Measurements from ENCODE around the gene SLC27A5.
"Not testable (repeated sequence)": the region's sequence is repeated elsewhere in the genome, so short reads cannot be mapped to it uniquely, and the experiment has no call there.

The SLC27A5 gene

GRCh38 chr19:58470837-58471543, 40.8 kb downstream of the SLC27A5 start:
- not testable (repeated sequence) for H3K27me3 ChIP-seq (ENCODE audit: control insufficient read depth in 1 of 2, insufficient read depth in 1 of 2, low read length in 2 of 2); H2BK5ac ChIP-seq (ENCODE audit: low read depth, low read length, poor library complexity, severe bottlenecking); H3K14ac ChIP-seq (ENCODE audit: low read length in 2 of 2); H3K18ac ChIP-seq (ENCODE audit: low read depth in 1 of 2, low read length in 2 of 2); H2BK12ac ChIP-seq (ENCODE audit: low read length in 2 of 2); H3K4me3 ChIP-seq (ENCODE audit: insufficient read depth in 1 of 2, low read depth in 1 of 2, low read length in 2 of 2); DNase-seq; H2AK5ac ChIP-seq (ENCODE audit: low read length, severe bottlenecking); H3K9ac ChIP-seq (ENCODE audit: low read length); H4K8ac ChIP-seq (ENCODE audit: low read length); H2AFZ ChIP-seq (ENCODE audit: low read depth, low read length); H3K23ac ChIP-seq (ENCODE audit: low read length in 2 of 2); H2BK120ac ChIP-seq (ENCODE audit: low read depth, low read length); H4K91ac ChIP-seq (ENCODE audit: low read length); H3K9me3 ChIP-seq (ENCODE audit: control insufficient read depth, low read length); H3K4me2 ChIP-seq (ENCODE audit: low read length, poor library complexity, severe bottlenecking); H2BK15ac ChIP-seq (ENCODE audit: low read depth, poor library complexity, severe bottlenecking); H3K4ac ChIP-seq (ENCODE audit: low read depth in 1 of 2, low read length in 2 of 2); H3K27ac ChIP-seq (ENCODE audit: low read length, poor library complexity, severe bottlenecking)
- Histone ChIP-seq H3K4me1 (ENCODE audit: control insufficient read depth, insufficient read depth, low read depth, low read length) (peaks cover 35% of the 10 kb centered on the region), H3K36me3 (ENCODE audit: control insufficient read depth in 1 of 2, insufficient read depth in 2 of 2, low read depth in 1 of 2, low read length in 2 of 2) (peaks cover 40 to 46% of the 10 kb centered on the region in 2 experiments), H3K79me1 (replicated peaks; ENCODE audit: low read length, poor library complexity, severe bottlenecking) (peaks cover 38% of the 10 kb centered on the region)
- 98% methylated on average over 17 of the region's 53 CpGs for WGBS

DNA sequence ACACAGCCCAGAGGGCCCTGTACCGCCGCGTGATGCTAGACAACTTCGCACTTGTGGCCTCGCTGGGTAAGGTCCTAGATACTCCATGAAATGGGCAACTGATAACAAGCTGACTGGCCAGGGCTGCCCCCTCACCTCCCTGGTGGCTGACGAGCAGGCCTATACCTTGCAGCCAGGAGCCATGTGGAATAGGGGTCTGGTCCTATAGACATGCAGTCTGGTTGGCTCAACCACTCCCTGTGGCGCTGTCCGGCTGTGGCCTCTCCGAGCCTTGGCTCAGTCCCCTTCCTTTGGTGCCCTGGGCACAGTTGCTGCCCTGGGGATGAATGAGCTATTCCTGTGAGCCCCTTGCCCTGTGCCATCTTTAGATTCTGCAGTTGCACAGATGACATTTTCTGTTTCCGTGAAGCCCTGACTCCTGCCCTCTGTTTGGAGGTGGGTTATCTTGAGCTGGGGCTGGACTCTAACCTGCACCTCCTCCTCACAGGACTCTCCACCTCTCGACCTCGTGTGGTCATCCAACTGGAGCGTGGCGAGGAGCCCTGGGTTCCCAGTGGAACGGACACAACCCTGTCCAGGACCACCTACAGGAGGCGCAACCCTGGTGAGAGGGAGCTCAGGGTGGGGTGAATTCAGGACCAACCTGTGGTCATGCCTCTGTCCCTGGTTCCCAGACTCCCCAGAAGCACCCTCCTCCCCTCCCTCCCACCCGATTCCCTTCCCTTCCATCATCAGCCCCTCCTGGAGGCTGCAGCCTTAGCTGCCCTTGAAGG, 42.4 kb downstream of the SLC27A5 start:
- Histone ChIP-seq H3K4me2 (ENCODE audit: low read length, poor library complexity, severe bottlenecking) (no peak overlapping the region), H2BK5ac (ENCODE audit: low read depth, low read length, poor library complexity, severe bottlenecking) (no peak overlapping the region), H3K18ac (ENCODE audit: low read depth in 1 of 2, low read length in 2 of 2) (no peak overlapping the region), H3K4me3 (ENCODE audit: insufficient read depth in 1 of 2, low read depth in 1 of 2, low read length in 2 of 2) (no peak overlapping the region), H4K91ac (ENCODE audit: low read length) (no peak overlapping the region), H4K8ac (ENCODE audit: low read length) (no peak overlapping the region), H3K23ac (ENCODE audit: low read length in 2 of 2) (no peak overlapping the region), H3K9me3 (ENCODE audit: control insufficient read depth, low read length) (no peaks in the 10 kb centered on the region), H3K27me3 (ENCODE audit: control insufficient read depth in 1 of 2, insufficient read depth in 1 of 2, low read length in 2 of 2) (no peaks in the 10 kb centered on the region), H3K4ac (ENCODE audit: low read depth in 1 of 2, low read length in 2 of 2) (no peak overlapping the region), H2AFZ (ENCODE audit: low read depth, low read length) (no peak overlapping the region), H3K36me3 (ENCODE audit: control insufficient read depth in 1 of 2, insufficient read depth in 2 of 2, low read depth in 1 of 2, low read length in 2 of 2) (peaks cover 40 to 46% of the 10 kb centered on the region in 2 experiments), H2AK5ac (ENCODE audit: low read length, severe bottlenecking) (no peak overlapping the region), H2BK120ac (ENCODE audit: low read depth, low read length) (no peak overlapping the region), H3K9ac (ENCODE audit: low read length) (no peak overlapping the region), H3K27ac (ENCODE audit: low read length, poor library complexity, severe bottlenecking) (no peak overlapping the region), H3K4me1 (ENCODE audit: control insufficient read depth, insufficient read depth, low read depth, low read length) (peaks cover 26% of the 10 kb centered on the region), H2BK12ac (ENCODE audit: low read length in 2 of 2) (no peak overlapping the region), H2BK15ac (ENCODE audit: low read depth, poor library complexity, severe bottlenecking) (no peak overlapping the region), H3K79me1 (replicated peaks; ENCODE audit: low read length, poor library complexity, severe bottlenecking) (peaks cover 38% of the 10 kb centered on the region), H3K14ac (ENCODE audit: low read length in 2 of 2) (no peak overlapping the region)
- DNase-seq = no peak
- 99% methylated on average over 12 of the region's 17 CpGs for WGBS

GRCh38 chr19:58468216-58468839, 43.5 kb downstream of the SLC27A5 start:
- peaks cover 36 to 42% of the 10 kb centered on the region in 2 experiments for H3K36me3 ChIP-seq (ENCODE audit: control insufficient read depth in 1 of 2, insufficient read depth in 2 of 2, low read depth in 1 of 2, low read length in 2 of 2)
- H3K27ac ChIP-seq (ENCODE audit: low read length, poor library complexity, severe bottlenecking) = no peak overlapping the region
- H3K18ac ChIP-seq (ENCODE audit: low read depth in 1 of 2, low read length in 2 of 2) = no peak overlapping the region
- H3K27me3 ChIP-seq (ENCODE audit: control insufficient read depth in 1 of 2, insufficient read depth in 1 of 2, low read length in 2 of 2) = no peaks in the 10 kb centered on the region
- H3K9me3 ChIP-seq (ENCODE audit: control insufficient read depth, low read length) = no peaks in the 10 kb centered on the region
- H2BK15ac ChIP-seq (ENCODE audit: low read depth, poor library complexity, severe bottlenecking) = no peak overlapping the region
- H2BK5ac ChIP-seq (ENCODE audit: low read depth, low read length, poor library complexity, severe bottlenecking) = no peak overlapping the region
- H2AK5ac ChIP-seq (ENCODE audit: low read length, severe bottlenecking) = no peak overlapping the region
- peak overlapping the region in 1 of 2 experiments; percentile 72 for H3K4me3 ChIP-seq (ENCODE audit: insufficient read depth in 1 of 2, low read depth in 1 of 2, low read length in 2 of 2)
- H3K79me1 ChIP-seq (replicated peaks; ENCODE audit: low read length, poor library complexity, severe bottlenecking) = peaks cover 33% of the 10 kb centered on the region
- H3K9ac ChIP-seq (ENCODE audit: low read length) = peak overlapping the region; percentile 91
- DNase-seq = peak; percentile 20
- no peak overlapping the region for H3K4me2 ChIP-seq (ENCODE audit: low read length, poor library complexity, severe bottlenecking)
- peaks cover 17% of the 10 kb centered on the region for H3K4me1 ChIP-seq (ENCODE audit: control insufficient read depth, insufficient read depth, low read depth, low read length)
- no peak overlapping the region for H2BK120ac ChIP-seq (ENCODE audit: low read depth, low read length)
- H4K91ac ChIP-seq (ENCODE audit: low read length) = no peak overlapping the region
- peak overlapping the region in 1 of 2 experiments; percentile 43 for H2BK12ac ChIP-seq (ENCODE audit: low read length in 2 of 2)
- no peak overlapping the region for H3K4ac ChIP-seq (ENCODE audit: low read depth in 1 of 2, low read length in 2 of 2)
- H4K8ac ChIP-seq (ENCODE audit: low read length) = no peak overlapping the region
- 55% methylated on average over 5 of the region's 5 CpGs for WGBS
- H2AFZ ChIP-seq (ENCODE audit: low read depth, low read length) = no peak overlapping the region
- H3K23ac ChIP-seq (ENCODE audit: low read length in 2 of 2) = peak overlapping the region in 1 of 2 experiments; percentile 9
- H3K14ac ChIP-seq (ENCODE audit: low read length in 2 of 2) = no peak overlapping the region
